Diencephalon (tissue), 1 donor: ENCODE results near the gene IGFN1. TPM values are rescaled to one million over a fixed set of nuclear protein-coding genes. Genes with fewer than 3 reads are reported as not detected.

Experiments used
- total RNA-seq: library from RNA; depleted of rRNA; stranded (reverse); fragments of >200 nt; gene quantifications from one replicate; pipeline ENCODE4 v1.2.3, GENCODE V29; 2014

Gene IGFN1
- under 0.01 TPM for total RNA-seq

GRCh38 chr1:201190624-201191051 is at the start of gene IGFN1:
TSS of gene IGFN1 (plus strand) at chr1:201190824. CDS start at chr1:201193294, 2,470 bp downstream.

GRCh38 chr1:201154389-201155165 is 36.0 kb upstream of the IGFN1 start, which contains the start of gene TMEM9:
TSS of gene TMEM9 (minus strand) at chr1:201154474. CDS start at chr1:201153923, 551 bp downstream.

Other genes starting within 250 kb of the IGFN1 start
- 155 TPM for gene KIF21B, start 167.1 kb upstream of the IGFN1 start, total RNA-seq
- under 0.01 TPM for gene CACNA1S, start 78.4 kb upstream of the IGFN1 start, total RNA-seq
- gene ASCL5, start 63.6 kb upstream of the IGFN1 start, total RNA-seq = 0.23 TPM
- 66.9 TPM for gene TMEM9, start 36.4 kb upstream of the IGFN1 start, total RNA-seq
- gene PKP1, start 92.7 kb downstream of the IGFN1 start, total RNA-seq = 0.92 TPM
- gene TNNT2, start 186.9 kb downstream of the IGFN1 start, total RNA-seq = not detected
- gene LAD1, start 208.5 kb downstream of the IGFN1 start, total RNA-seq = 0.23 TPM
- 0.69 TPM for gene TNNI1, start 230.9 kb downstream of the IGFN1 start, total RNA-seq